ENCODE results near the gene CHRFAM7A. TPM values are rescaled to one million over a fixed set of nuclear protein-coding genes. Genes with fewer than 3 reads are reported as not detected.

CHRFAM7A gene
- total RNA-seq, 1 donor from 2014 or later, result 8.7 TPM

Other genes with a start within 250 kb of the CHRFAM7A start
- gene GOLGA8R, start 20.7 kb upstream of the CHRFAM7A start, total RNA-seq, result 0.58 and 0.82 TPM in 2 replicates
- not detected in 2 replicates for gene GOLGA8Q, start 158.5 kb upstream of the CHRFAM7A start, total RNA-seq
- gene GOLGA8H, start 210.5 kb upstream of the CHRFAM7A start, total RNA-seq, result 2.1 and 2.4 TPM in 2 replicates

Data from neural crest cell (in vitro differentiated cells).